Measurements from ENCODE around the gene RNF213. TPM values are rescaled to one million over a fixed set of nuclear protein-coding genes. Genes with fewer than 3 reads are reported as not detected.
A peak's percentile ranks its signal among the peaks of the same experiment; 100 is the strongest.

Gene RNF213
- total and polyA plus RNA-seq, 10 of the 15 experiments (the other 5 are each of a cell fraction or from before 2014, with no cell fraction given), result 18.6 to 145 (median 65.8) TPM

GRCh38 chr17:80319262-80319998 is 58.8 kb downstream of the RNF213 start:
- TF ChIP-seq POLR2A (IDR thresholded peaks at IDR 0.05; ENCODE audit: low read depth, low read length), result 0 out of 2 replicates have a peak, but pooled peaks have one; percentile 22
- no peak for TF ChIP-seq CREB1 (IDR thresholded peaks at IDR 0.05; ENCODE audit: low read depth)
- ChIA-PET POLR2A (no interaction called here), SMC1A (ENCODE audit: uncharacterized antibody, unreplicated experiment) (no interaction called here), CTCF (interaction anchor here (0.6 kb wide), 1 partner anchor 17 kb away, joined by 3 read pairs; no protein-coding TSS in a partner anchor), RAD21 (ENCODE audit: unreplicated experiment) (no interaction called here)
- in situ Hi-C loops (cut with MboI) (no loop called here), intact Hi-C loops (cut with micrococcal nuclease; ENCODE audit: unreplicated experiment) (no loop called here)
- ATAC-seq (no peak), DNase-seq (ENCODE audit: low read depth, low spot score) (no peak), FAIRE-seq (no peak)
- no TSS peak for BruUV-seq (replicated peaks)
- no peaks in the 10 kb centered on the region for H3K9me3 ChIP-seq (replicated peaks; ENCODE audit: control insufficient read depth, insufficient read depth, low read length)
- no peak overlapping the region for H3K4me3 ChIP-seq
- peaks cover 21 to 43% of the 10 kb centered on the region in 2 experiments for H3K36me3 ChIP-seq (ENCODE audit: control insufficient read depth in 2 of 2, insufficient read depth in 2 of 2, low read length in 1 of 2)
- no peak overlapping the region for H3K27ac ChIP-seq (ENCODE audit: control insufficient read depth, insufficient read depth)
- no peaks in the 10 kb centered on the region; the same call in 1 of the 2 replicates for H4K20me1 ChIP-seq (ENCODE audit: control insufficient read depth, insufficient read depth)
- no peaks in the 10 kb centered on the region for H3K27me3 ChIP-seq (replicated peaks in 1 of 2; ENCODE audit: control insufficient read depth in 2 of 2, insufficient read depth in 2 of 2, low read length in 1 of 2)
- no peaks in the 10 kb centered on the region for H3K4me1 ChIP-seq (ENCODE audit: control insufficient read depth, insufficient read depth, low read length)
- H3K4me2 ChIP-seq (ENCODE audit: control insufficient read depth, insufficient read depth), result no peak overlapping the region
- H2AFZ ChIP-seq (ENCODE audit: control insufficient read depth, low read depth, low read length), result no peak overlapping the region
- H3K9ac ChIP-seq (ENCODE audit: control insufficient read depth, insufficient read depth, low read length), result no peak overlapping the region
- 95% methylated on average over 22 of the region's 22 CpGs for WGBS (ENCODE audit: insufficient coverage, insufficient replicate concordance, low lambda C conversion rate, missing lambda C conversion rate)
- no peaks in the 10 kb centered on the region for H3K79me2 ChIP-seq (ENCODE audit: control insufficient read depth, insufficient read depth, low read length)

DNA sequence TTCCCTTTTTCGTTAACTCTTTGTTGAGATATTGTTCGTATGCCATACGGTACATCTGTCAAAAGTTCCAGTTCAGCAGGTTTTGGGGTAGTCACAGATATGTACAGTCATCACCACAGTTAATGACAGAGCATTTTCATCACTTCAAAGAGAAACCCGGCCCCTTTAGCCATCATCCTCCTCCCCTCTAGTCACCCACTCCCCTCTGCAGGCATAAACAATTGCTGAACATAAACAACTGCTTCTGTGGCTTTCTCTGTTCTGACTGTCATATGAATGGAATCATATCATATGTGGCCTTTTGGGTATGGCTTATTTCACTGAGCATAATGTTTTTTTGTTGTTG is 59.3 kb downstream of the RNF213 start:
- no peak for FAIRE-seq
- SMC1A ChIA-PET (ENCODE audit: uncharacterized antibody, unreplicated experiment), result no interaction called here
- RAD21 ChIA-PET (ENCODE audit: unreplicated experiment), result no interaction called here
- 77% methylated on average over 4 of the region's 4 CpGs for WGBS (ENCODE audit: insufficient coverage, insufficient replicate concordance, low lambda C conversion rate, missing lambda C conversion rate)
- no TSS peak for BruUV-seq (replicated peaks)
- ATAC-seq, result no peak
- intact Hi-C loops (cut with micrococcal nuclease; ENCODE audit: unreplicated experiment), result no loop called here
- Histone ChIP-seq H3K79me2 (ENCODE audit: control insufficient read depth, insufficient read depth, low read length) (no peaks in the 10 kb centered on the region), H4K20me1 (ENCODE audit: control insufficient read depth, insufficient read depth) (no peaks in the 10 kb centered on the region; the same call in 1 of the 2 replicates), H3K4me2 (ENCODE audit: control insufficient read depth, insufficient read depth) (no peak overlapping the region), H2AFZ (ENCODE audit: control insufficient read depth, low read depth, low read length) (no peak overlapping the region), H3K27ac (ENCODE audit: control insufficient read depth, insufficient read depth) (no peak overlapping the region), H3K4me3 (no peak overlapping the region), H3K9ac (ENCODE audit: control insufficient read depth, insufficient read depth, low read length) (no peak overlapping the region), H3K36me3 (ENCODE audit: control insufficient read depth in 2 of 2, insufficient read depth in 2 of 2, low read length in 1 of 2) (peaks cover 21 to 48% of the 10 kb centered on the region in 2 experiments), H3K27me3 (replicated peaks in 1 of 2; ENCODE audit: control insufficient read depth in 2 of 2, insufficient read depth in 2 of 2, low read length in 1 of 2) (no peaks in the 10 kb centered on the region), H3K9me3 (replicated peaks; ENCODE audit: control insufficient read depth, insufficient read depth, low read length) (no peaks in the 10 kb centered on the region), H3K4me1 (ENCODE audit: control insufficient read depth, insufficient read depth, low read length) (no peaks in the 10 kb centered on the region)
- in situ Hi-C loops (cut with MboI), result no loop called here
- CTCF ChIA-PET, result no interaction called here
- POLR2A ChIA-PET, result no interaction called here
- no peak for DNase-seq (ENCODE audit: low read depth, low spot score)
- TF ChIP-seq SUPT20H (IDR thresholded peaks at IDR 0.05; ENCODE audit: borderline replicate concordance, control insufficient read depth, low read depth, low read length) (no peak), E2F8 (IDR thresholded peaks at IDR 0.05; ENCODE audit: low read depth, partially characterized antibody) (no peak), FOS (IDR thresholded peaks at IDR 0.05; ENCODE audit: borderline replicate concordance, extremely low read depth, insufficient read length) (no peak)
- TF ChIP-seq, protein P1, sequence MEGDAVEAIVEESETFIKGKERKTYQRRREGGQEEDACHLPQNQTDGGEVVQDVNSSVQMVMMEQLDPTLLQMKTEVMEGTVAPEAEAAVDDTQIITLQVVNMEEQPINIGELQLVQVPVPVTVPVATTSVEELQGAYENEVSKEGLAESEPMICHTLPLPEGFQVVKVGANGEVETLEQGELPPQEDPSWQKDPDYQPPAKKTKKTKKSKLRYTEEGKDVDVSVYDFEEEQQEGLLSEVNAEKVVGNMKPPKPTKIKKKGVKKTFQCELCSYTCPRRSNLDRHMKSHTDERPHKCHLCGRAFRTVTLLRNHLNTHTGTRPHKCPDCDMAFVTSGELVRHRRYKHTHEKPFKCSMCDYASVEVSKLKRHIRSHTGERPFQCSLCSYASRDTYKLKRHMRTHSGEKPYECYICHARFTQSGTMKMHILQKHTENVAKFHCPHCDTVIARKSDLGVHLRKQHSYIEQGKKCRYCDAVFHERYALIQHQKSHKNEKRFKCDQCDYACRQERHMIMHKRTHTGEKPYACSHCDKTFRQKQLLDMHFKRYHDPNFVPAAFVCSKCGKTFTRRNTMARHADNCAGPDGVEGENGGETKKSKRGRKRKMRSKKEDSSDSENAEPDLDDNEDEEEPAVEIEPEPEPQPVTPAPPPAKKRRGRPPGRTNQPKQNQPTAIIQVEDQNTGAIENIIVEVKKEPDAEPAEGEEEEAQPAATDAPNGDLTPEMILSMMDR (IDR thresholded peaks at IDR 0.05 in 2 of 3, conservative IDR thresholded peaks at IDR 0.05 in 1 of 3; ENCODE audit: control insufficient read depth in 2 of 3, extremely low read depth in 1 of 3, insufficient read depth in 1 of 3, low read depth in 3 of 3, low read length in 3 of 3), result no peak
- TF ChIP-seq, protein P2, sequence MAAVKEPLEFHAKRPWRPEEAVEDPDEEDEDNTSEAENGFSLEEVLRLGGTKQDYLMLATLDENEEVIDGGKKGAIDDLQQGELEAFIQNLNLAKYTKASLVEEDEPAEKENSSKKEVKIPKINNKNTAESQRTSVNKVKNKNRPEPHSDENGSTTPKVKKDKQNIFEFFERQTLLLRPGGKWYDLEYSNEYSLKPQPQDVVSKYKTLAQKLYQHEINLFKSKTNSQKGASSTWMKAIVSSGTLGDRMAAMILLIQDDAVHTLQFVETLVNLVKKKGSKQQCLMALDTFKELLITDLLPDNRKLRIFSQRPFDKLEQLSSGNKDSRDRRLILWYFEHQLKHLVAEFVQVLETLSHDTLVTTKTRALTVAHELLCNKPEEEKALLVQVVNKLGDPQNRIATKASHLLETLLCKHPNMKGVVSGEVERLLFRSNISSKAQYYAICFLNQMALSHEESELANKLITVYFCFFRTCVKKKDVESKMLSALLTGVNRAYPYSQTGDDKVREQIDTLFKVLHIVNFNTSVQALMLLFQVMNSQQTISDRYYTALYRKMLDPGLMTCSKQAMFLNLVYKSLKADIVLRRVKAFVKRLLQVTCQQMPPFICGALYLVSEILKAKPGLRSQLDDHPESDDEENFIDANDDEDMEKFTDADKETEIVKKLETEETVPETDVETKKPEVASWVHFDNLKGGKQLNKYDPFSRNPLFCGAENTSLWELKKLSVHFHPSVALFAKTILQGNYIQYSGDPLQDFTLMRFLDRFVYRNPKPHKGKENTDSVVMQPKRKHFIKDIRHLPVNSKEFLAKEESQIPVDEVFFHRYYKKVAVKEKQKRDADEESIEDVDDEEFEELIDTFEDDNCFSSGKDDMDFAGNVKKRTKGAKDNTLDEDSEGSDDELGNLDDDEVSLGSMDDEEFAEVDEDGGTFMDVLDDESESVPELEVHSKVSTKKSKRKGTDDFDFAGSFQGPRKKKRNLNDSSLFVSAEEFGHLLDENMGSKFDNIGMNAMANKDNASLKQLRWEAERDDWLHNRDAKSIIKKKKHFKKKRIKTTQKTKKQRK (IDR thresholded peaks at IDR 0.05; ENCODE audit: low read depth, low read length), result no peak

Measured in GM12878 (cell line).